HG03565 (cell line): ENCODE data around the gene ANKRD26.
"Not testable (repeated sequence)": the region's sequence is repeated elsewhere in the genome, so short reads cannot be mapped to it uniquely, and the experiment has no call there.

Source experiments
- ATAC-seq: cut with Tn5 transposase; IDR thresholded peaks from one replicate; pipeline ENCODE4 v1.9.1; 2021; ENCODE audit warnings: mild to moderate bottlenecking, moderate library complexity; ENCODE audit not compliant: unreplicated experiment

Gene ANKRD26

DNA sequence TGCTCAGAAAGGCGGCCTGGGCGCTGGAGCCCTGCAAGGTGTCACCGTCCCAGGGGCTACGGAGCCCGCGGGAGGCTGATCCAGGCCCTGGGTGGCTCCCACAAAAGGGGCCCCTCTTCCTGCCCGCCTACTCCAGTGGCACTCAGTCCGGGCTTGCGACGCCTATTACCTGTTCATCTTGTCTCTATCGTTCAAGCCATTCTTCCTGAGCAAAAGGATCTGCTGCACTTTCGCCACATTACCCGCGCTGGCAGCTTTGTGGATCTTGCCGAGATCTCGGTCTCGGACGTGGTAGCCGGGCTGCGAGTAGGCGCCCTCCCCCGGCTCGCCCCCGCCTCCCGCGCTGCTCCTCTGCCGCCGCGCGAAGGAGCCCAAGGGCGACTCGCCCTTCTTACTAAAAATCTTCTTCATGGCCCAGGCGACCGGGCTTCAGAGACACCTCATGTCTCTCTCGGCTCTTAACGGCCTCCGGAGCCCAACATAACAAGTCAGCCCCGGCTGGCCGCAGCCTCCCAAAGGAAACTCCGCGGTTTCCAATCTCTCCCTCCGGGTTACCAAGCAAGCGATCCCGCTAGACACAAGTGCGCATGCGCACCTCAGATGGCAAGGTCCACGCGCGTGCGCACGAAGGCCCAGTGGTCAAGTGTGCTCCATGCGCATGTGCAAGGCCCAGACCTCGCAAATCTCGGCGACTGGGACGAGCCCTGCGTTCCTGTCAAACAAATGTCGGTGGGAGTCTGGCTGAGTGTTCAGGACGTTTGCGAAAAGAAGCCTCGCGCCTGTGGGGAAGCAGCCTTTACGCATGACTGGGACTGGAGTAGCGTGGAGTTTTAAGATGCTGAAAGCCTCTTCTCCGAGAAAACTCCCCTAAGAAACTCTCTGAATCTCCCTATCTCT is at the start of gene ANKRD26:
ANKRD26 (minus strand) TSS at position 579 of the 897 bp plus-strand sequence; CDS start at position 411, 168 bp downstream.
- peak; percentile 70 for ATAC-seq

DNA sequence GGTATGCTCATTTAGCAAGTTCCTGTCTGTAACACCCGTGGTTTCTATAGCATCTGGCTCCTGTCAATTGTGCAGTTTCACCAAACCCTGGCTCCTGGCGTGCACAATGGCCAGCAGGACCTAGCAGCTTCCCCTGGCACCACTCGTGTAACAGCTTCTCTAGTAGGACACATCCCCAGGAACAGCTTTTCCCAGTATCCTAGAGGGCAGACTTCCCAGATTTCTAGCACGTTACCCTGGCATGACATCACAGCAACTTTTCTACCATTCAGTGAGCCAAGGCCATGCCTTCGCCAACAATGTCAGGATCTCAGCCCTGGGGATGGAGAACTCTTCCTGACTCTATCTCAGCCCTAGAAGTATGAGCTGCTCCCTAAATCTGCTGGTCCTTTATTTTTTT is 47.4 kb upstream of the ANKRD26 start:
- no peak for ATAC-seq

DNA sequence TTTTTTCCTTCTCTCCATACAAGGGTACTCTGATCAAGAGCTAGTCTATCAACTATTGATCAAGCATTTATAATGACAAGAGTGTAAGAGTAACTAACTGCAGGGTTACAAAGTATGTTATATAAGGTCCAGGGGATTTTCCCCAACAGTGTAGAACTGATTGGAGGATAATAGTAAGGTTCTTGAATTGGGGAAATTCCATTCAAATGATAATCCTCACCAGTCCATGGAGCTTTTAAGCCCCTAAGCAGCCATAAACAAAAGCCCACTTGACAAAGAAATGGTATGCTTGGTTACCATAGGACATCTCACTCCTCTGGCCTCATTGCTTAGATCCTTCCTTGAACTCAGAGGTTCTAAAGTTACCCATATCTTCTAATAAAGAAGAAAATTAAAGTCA is 45.6 kb upstream of the ANKRD26 start:
- no peak for ATAC-seq

DNA sequence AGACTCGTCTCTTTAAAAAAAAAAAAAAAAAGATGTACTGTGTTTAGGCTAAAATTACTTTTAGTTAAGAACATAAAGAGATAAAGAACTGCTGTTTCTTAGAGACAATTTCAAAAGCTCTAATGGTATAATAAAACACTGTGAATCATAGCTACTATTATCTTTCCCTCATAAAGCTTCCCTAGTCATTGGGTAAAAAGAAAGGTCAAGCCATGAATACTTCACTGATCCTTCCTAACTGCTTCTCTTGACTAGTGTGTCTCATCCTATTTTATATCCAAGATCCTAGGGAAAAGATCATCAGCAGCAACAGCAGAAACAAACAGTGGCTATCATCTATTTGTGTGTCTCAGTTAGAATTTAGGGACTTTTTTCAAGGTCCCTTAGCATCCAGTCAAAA is 43.4 kb upstream of the ANKRD26 start:
- ATAC-seq: no peak

DNA sequence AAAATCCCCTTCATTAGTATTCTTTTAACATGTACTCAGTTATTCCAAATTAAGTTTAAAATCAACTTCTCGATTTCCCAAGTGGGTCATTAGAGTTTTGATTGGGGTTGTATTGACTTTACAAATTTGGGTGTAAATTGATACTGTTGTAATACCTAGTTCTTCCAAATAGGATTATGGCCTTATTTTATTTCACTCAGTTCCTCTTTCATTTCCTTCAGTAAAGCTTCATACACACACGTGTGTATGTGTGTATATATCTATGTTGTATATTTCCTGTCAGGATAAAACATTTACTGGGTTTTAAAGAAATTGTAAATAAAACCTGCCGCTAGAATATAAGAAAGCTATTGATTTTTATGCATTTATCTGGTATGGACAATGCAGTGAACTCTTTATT is 38.0 kb upstream of the ANKRD26 start:
- ATAC-seq: no peak

DNA sequence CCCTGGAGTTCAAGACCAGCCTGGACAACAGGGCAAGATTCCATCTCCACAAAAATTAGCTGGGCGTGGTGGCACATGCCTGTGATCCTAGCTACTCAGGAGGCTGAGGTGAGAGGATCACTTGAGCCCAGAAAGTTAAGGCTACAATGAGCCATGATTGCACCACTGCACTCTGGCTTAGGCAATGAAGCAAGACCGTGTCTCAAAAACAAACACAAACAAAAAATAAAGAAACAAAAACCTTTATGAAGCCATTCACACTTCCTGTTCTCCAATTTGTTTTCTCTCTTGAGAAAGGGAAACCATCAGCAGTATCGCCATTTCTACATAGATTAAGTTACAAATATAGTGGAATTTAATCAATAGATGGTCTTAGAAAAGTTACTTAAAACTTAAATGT is 34.1 kb upstream of the ANKRD26 start:
- ATAC-seq: no peak

DNA sequence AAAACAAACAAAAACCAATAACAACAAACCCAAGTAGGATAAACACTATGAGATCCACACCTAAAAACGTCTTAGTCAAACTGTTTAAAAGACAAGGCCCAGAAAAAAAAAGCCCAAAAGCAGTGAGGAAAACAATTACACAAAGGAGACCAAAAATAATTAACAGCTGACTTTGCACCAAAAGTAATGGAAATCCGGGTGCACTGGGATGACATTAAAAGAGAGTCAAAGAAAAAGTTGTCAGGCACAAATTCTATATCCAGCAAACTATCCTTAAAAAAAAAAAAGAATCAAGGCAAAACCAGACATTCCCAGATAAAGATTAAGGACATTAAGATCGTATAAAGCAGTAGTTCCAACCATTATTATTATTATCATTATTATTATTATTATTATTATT is 7.9 kb upstream of the ANKRD26 start:
- ATAC-seq: no peak

DNA sequence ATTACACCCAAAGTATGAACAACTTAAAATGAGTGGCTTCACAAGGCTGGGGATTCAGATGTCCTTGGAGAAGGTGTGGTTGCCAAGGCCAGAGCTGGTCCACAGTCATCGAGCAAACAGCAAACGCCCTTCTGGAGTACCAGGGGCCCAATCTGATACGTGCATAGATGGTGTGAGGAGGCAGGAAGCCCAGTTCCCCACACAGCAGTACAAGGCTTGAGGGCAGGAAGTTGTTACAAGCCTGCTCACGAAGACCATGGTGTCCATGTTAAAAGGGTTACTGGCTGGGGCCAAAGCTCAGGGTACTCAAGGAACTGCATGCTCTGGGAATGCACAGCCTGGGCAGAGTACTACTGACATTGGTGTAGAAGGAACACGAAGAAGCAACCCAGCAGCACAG is 4.6 kb upstream of the ANKRD26 start:
- ATAC-seq: no peak

DNA sequence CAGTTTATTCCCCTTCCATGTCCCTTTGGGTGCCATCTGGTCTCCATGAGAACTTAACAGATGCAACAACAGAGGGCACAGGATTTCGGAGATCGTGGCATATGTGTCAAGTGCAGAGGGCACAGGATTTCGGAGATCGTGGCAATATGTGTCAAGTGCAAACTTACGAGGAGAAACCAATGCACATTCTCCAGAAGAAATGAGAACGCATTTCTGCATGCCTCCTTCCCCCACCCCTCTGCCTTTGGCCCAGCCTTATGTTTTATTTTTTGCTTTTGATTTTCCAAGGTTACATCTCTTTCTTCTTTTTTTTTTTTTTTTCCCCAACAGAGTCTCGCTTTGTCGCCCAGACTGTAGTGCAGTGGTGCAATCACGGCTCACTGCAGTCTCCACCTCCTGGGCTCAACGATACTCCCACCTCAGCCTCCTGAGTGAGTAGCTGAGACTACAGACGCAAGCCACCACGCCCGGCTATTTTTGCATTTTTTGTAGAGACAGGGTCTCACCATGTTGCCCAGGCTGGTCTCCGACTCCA is 586 bp upstream of the ANKRD26 start:
- no peak for ATAC-seq

DNA sequence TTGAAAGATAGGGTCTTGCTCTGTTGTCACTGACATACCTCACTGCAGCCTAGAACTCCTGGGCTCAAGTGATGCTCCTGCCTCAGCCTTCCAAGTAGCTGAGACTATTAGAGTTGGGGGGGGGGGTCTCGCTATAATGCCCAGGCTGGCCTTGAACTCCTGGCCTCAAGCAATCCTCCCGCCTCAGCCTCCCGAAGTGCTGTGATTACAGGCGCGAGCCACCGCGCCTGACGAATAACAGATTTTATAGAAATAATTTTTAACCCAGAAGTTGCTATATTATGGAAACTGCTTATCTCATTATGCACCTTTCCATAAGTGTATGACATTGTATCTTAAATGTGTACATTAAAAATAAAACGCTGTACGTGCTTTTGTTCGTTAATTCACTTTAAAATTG is 846 bp downstream of the ANKRD26 start:
- ATAC-seq: no peak

DNA sequence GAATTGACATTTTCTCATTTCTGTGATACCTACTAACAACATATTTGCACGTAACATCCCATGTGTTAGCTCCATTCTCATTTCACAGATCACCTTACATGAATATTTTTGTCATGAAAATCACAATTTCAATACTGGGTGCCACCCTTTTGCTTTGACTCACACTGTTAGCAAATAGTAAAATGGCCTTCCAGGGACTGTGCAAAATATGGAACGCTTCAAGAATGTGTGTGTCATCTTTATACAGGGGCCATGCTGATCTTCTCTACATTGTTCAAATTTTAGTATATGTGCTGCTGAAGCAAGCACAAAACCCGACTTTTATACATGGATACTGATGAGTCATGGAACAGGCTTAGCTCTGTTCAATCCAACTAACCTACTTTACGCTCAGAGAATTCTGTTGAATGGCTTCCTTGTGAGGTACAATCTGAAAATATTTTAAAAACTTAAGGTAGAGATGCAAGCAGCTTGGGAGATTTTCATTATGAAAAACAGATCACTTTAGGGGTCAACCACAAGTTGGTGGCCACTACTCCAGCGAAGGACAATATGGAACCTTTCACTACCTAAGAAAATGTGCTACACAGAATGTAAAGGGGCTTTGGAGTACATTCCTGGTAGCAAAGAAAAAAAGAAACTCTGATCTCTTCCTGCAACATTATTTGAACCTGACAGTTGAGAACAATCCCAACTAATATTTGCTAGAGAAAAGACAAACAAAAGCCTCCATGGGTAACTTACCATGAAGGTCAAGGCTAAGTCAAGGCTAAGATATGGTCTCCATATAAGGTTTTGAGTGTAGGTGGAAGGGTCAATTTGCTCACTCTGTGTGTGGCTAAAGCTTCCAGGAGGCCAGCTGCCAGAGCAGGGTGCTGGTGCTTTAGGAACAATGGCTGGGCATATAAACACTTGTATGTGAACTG is 11.9 kb downstream of the ANKRD26 start:
- no peak for ATAC-seq

DNA sequence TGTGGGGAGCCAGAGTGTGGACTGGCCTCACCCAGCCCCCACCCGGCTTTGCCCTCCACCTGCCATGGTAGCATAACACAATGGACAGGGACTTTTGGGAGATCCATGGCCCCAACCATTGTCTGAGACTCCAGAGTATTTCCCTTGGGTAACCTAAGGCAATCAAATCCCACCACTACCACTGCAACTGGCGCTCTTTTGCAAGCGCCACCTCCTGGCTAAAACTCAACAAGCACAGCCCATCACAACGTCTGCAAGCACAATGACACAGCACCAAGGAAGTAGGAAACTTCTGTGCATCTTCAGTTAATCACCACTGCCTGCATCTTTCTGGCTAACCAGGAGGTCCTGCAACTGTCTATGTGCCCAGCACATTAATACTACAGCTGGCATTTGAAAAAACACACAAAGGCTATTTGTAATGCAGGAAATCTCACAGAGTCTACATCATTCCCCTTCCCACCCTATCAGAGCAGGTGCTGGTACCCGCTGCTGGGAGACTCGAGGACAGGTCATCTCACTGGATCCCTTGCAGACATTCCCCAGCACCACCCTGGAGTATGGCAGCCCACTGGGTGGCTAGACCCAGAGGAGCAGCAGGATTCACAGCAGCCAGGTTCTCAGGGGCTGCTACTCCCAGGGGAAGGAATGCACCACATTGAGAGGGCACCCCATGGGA is 27.7 kb downstream of the ANKRD26 start:
- no peak for ATAC-seq

DNA sequence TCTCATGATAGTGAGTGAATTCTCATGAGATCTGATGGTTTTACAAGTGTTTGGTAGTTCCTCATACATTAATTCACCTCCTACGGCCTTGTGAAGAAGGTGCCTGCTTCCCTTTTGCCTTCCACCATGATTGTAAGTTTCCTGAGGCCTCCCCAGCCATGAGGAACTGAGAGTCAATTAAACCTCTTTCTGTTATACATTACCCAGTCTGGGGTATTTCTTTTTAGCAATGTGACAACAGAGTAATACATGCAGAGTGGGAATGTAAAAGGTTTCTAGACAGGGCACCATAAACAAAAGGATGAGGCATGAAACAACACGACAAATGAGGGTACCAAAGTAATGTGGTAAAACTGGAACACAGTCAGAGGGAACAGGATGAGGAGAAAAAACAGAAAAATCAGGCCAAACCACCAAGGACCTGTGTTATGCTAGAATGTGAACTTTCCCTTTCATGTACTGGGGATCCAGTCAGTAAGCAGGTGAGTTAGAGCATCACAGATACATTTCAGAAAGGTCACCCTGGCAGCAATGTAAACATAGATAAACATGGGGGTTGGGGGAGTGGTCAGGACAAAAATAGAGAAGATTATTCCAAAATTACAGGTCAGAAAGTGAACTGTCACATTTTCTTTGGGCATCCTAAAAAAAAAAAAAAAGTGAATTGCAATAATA is 31.9 kb downstream of the ANKRD26 start:
- ATAC-seq: no peak

DNA sequence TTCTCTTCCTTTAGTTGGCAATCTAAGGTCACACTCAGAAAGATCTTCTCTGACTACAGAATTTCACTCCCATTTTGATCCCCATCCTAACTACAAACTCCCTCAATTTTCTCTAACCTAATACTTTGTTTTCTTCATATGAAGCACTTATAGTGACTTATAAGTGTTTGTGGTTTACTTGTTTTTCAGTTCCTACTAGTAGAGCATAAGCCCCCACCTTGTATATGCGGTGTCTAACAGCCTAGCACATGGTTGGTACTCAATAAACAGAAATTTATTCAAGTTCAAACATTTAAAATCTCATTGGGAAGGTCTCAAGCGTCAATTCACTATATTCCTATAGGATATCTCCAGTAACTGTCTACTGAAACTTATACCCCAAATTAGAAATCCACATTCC is 35.2 kb downstream of the ANKRD26 start:
- no peak for ATAC-seq

DNA sequence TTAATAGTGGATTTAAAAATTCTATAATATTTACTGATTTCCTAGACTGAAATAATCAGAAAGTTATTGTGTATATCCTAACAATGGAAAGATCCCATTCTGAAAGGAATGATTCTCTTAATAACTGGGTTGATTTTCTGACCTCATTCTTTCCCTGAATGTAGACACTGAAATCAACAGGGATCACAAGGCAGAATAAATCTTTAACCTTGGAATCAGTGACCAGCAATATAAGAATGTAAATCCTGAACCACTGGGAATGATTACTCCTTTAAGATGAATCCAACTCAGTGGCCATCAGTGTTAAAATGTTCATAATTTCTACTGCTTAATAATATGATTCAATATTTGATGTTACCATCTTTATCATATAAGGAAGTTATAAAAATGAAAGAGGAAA is 47.6 kb downstream of the ANKRD26 start:
- ATAC-seq: no peak

DNA sequence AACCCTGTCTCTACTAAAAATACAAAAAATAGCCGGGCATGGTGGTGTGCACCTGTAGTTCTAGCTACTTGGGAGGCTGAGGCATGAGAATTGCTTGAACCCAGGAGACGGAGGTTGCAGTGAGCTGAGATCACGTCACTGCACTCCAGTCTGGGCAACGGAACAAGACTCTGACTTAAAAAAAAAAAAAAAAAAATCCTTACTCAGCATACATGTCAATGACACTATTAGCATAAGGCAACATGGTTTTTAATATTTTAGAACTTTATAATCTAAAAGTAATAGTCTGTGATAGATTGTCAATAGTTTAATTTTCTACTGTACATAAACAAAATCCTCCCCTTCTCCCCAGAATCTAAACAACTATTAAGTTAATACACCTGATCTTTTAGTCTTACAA is 55.0 kb downstream of the ANKRD26 start:
- ATAC-seq: not testable (repeated sequence)

DNA sequence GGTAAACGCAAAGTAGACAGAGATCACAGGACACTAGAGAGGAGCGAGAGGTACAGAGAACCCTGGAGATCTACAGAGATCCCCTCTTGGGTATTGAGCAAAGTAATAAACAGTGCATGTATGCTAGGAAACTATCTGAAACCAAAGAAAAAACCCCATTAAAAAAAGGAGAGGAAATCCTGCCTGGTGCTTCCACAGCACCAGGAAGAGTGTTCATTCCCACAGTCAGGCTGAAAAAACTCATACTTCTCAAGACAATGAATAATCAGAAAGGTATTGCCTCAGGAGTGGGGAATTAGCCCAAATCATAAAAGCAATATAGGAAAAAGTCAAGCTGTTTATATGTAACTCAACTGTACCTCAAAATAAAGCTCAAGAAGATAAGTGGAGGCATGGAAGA is 59.1 kb downstream of the ANKRD26 start:
- no peak for ATAC-seq

DNA sequence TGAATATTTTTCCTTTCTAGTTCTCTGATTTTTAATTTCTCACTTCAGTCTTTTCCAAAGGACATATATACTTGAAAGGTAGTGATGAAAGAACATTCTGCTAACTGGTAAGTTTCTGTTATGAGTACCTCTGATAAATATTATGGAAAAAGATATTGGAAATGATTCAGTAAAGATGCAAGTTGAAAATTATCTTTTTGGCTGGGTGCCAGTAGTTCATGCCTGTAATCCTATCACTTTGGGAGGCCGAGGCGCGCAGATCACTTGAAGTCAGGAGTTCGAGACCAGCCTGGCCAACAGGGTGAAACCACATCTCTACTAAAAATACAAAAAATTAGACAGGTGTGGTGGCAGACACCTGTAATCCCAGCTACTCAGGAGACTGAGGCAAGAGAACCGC is 62.1 kb downstream of the ANKRD26 start:
- no peak for ATAC-seq

DNA sequence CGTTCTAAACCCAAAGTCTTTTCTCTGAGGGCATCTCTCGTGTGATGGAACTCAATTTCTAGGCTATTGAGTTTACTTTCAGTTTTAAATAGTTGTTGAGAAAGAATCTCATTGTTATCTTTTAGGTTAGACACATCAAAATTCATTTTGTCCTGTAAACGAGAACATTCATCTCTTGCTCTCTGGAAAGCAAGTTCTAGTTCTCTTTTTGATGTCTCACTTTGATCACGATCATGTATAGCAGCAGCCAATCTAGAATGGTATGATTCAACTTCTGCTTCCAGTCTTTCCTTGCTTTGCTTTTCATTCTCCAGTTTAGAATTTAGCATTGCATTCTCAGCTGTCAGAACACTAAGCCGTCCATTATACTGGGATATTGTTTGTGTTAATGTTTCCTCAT is 65.1 kb downstream of the ANKRD26 start:
- ATAC-seq: no peak

DNA sequence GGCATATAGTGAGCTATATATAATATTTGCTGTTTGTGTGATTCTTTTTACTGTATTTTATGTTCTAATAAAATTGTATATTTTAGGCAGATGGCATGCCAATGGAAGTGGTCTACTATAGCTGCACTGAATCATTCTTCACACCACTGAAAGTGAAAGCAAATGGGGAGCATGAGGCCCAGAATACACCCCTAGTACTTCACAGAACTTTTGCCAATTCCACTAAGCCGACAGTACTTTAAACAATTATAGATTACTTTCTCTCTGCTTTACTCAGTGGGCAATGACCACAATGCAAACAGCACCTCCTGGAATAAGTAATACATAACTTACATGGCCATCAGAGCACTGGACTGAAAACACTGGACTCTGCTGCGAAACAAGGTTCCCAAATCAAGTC is 70.2 kb downstream of the ANKRD26 start:
- no peak for ATAC-seq
